Tibial nerve (tissue), 4 donors: ENCODE measurements around the gene CDK5R2. TPM values are rescaled to one million over a fixed set of nuclear protein-coding genes. Genes with fewer than 3 reads are reported as not detected.

Experiments
- DNase-seq, 2 donors: peaks; one replicate each; pipeline ENCODE4 v3.0.0-alpha.2; 2019; ENCODE audit warnings: low spot score in 2 of 2
- H3K27ac ChIP-seq, 4 donors: fragments of 200-600 bp; sonication (generic) in 3 of 4; one replicate each; pipeline ENCODE4 v1.5.1; 2017 to 2019; ENCODE audit warnings: mild to moderate bottlenecking in 1 of 4
- H3K27me3 ChIP-seq, 2 donors: fragments of 200-600 bp; sonication (generic) in 1 of 2; one replicate each; pipeline versions ENCODE4 v1.5.1 to v1.6.0; 2017 to 2019
- H3K36me3 ChIP-seq, 3 donors: fragments of 200-600 bp; sonication (generic); one replicate each; pipeline ENCODE4 v1.5.1; 2018 to 2019
- H3K4me1 ChIP-seq, 4 donors: fragments of 200-600 bp; sonication (generic) in 3 of 4; one replicate each; pipeline ENCODE4 v1.5.1; 2017 to 2019
- H3K4me3 ChIP-seq, 4 donors: fragments of 200-600 bp; sonication (generic) in 3 of 4; one replicate each; pipeline ENCODE4 v1.5.1; 2017 to 2019; ENCODE audit warnings: mild to moderate bottlenecking in 1 of 4, moderate library complexity in 1 of 4
- H3K9me3 ChIP-seq, 4 donors: fragments of 200-600 bp; sonication (generic) in 3 of 4; one replicate each; pipeline ENCODE4 v1.5.1; 2017 to 2019
- CTCF ChIP-seq, 5 experiments: fragments of 200-600 bp in 3 of 5; fragments of 450-650 bp in 2 of 5; sonication (generic) in 3 of 5; IDR thresholded peaks; one replicate each; pipeline ENCODE4 v1.5.1; 2016 to 2019; ENCODE audit warnings: antibody characterized with exemption in 5 of 5, mild to moderate bottlenecking in 3 of 5, moderate library complexity in 2 of 5
- EP300 ChIP-seq, 2 donors: sonication (generic); formaldehyde crosslinking; IDR thresholded peaks; one replicate each; pipeline ENCODE4 v1.6.1; 2017; ENCODE audit warnings: antibody characterized with exemption in 2 of 2, mild to moderate bottlenecking in 1 of 2
- POLR2A ChIP-seq, 2 donors: fragments of 450-650 bp; IDR thresholded peaks; one replicate each; pipeline ENCODE4 v1.6.1; 2017; ENCODE audit warnings: antibody characterized with exemption in 2 of 2, mild to moderate bottlenecking in 2 of 2, moderate library complexity in 2 of 2
- WGBS, 2 donors: methylation state at CpG; one replicate each; pipeline ENCODE4 v1.1.5; 2018; 5-methylcytosine and 5-hydroxymethylcytosine counted together
- small RNA-seq: library from RNA; depleted of rRNA; stranded (forward); fragments of <200 nt; gene quantifications from one replicate; pipeline ENCODE3, GENCODE V24; 2016
- total RNA-seq, 4 donors: library from RNA; depleted of rRNA; stranded (reverse); fragments of >200 nt; gene quantifications; one replicate each; pipeline ENCODE4 v1.1.0, GENCODE V29; 2016

The CDK5R2 gene
- total RNA-seq, 4 donors from 2014 or later, result not detected

- no peaks in the 10 kb centered on the region for H3K9me3 ChIP-seq
- TF ChIP-seq EP300 (IDR thresholded peaks at IDR 0.05), result no peak
- no peak for TF ChIP-seq POLR2A (IDR thresholded peaks at IDR 0.05)
- no peak for TF ChIP-seq CTCF (IDR thresholded peaks at IDR 0.05)
Measured at GRCh38 chr2:219003979-219004378, 44.5 kb downstream of the CDK5R2 start.

GRCh38 chr2:219009294-219009693, 49.8 kb downstream of the CDK5R2 start:
- no peaks in the 10 kb centered on the region for H3K9me3 ChIP-seq
- H3K27ac ChIP-seq, result no peak overlapping the region
- TF ChIP-seq CTCF (IDR thresholded peaks at IDR 0.05) (no peak), EP300 (IDR thresholded peaks at IDR 0.05) (no peak), POLR2A (IDR thresholded peaks at IDR 0.05) (no peak)
- no peak overlapping the region for H3K4me3 ChIP-seq
- 67 to 74% methylated on average over 2 of the region's 2 CpGs for WGBS, 2 donors
- no peaks in the 10 kb centered on the region for H3K4me1 ChIP-seq
- DNase-seq, result no peak
- H3K27me3 ChIP-seq, result peaks cover 0 to 36% of the 10 kb centered on the region in 2 donors
- H3K36me3 ChIP-seq, result no peaks in the 10 kb centered on the region

More at GRCh38 chr2:219003979-219004378, 44.5 kb downstream of the CDK5R2 start:
- WGBS, 2 donors, result 78 to 88% methylated on average over 3 of the region's 3 CpGs
- no peak for DNase-seq
- H3K36me3 ChIP-seq, result no peaks in the 10 kb centered on the region
- H3K4me1 ChIP-seq, result peaks cover 0 to 24% (median 17%) of the 10 kb centered on the region in 4 donors
- no peak overlapping the region for H3K27ac ChIP-seq
- no peak overlapping the region for H3K4me3 ChIP-seq
- peaks cover 0 to 83% of the 10 kb centered on the region in 2 donors for H3K27me3 ChIP-seq

GRCh38 chr2:219010162-219010756, 50.8 kb downstream of the CDK5R2 start:
- H3K27me3 ChIP-seq, result peaks cover 0 to 26% of the 10 kb centered on the region in 2 donors
- no peaks in the 10 kb centered on the region for H3K36me3 ChIP-seq
- no peak for TF ChIP-seq POLR2A (IDR thresholded peaks at IDR 0.05)
- TF ChIP-seq CTCF (IDR thresholded peaks at IDR 0.05), result peak in 1 of 5 experiments; percentile 12
- no peak for TF ChIP-seq EP300 (IDR thresholded peaks at IDR 0.05)
- H3K27ac ChIP-seq, result no peak overlapping the region
- no peaks in the 10 kb centered on the region for H3K4me1 ChIP-seq
- DNase-seq, result no peak
- 50 to 54% methylated on average over 6 of the region's 6 CpGs for WGBS, 2 donors
- H3K9me3 ChIP-seq, result no peaks in the 10 kb centered on the region
- H3K4me3 ChIP-seq, result no peak overlapping the region

- Histone ChIP-seq H3K4me3 (no peak overlapping the region), H3K4me1 (no peaks in the 10 kb centered on the region), H3K27ac (no peak overlapping the region), H3K27me3 (peaks cover 0 to 20% of the 10 kb centered on the region in 2 donors), H3K9me3 (no peaks in the 10 kb centered on the region), H3K36me3 (no peaks in the 10 kb centered on the region)
- no peak for DNase-seq
- 73 to 74% methylated on average over 5 of the region's 5 CpGs for WGBS, 2 donors
- TF ChIP-seq CTCF (IDR thresholded peaks at IDR 0.05) (no peak), POLR2A (IDR thresholded peaks at IDR 0.05) (no peak), EP300 (IDR thresholded peaks at IDR 0.05) (no peak)
Measured at GRCh38 chr2:219010873-219011272, 51.4 kb downstream of the CDK5R2 start.

Small RNAs within 50 kb of the gene (small RNA-seq; reads per million reads assigned to genes)
- gene MIR375 (5.7 reads per million, percentile 85 among the genes with 10 or more reads in this experiment), gene RNU6-642P (not detected)

Other genes starting within 250 kb of the CDK5R2 start
- 10 to 100 TPM; 15.3 to 49.6 (median 38.4) TPM for gene TTLL4, start 248.8 kb upstream of the CDK5R2 start, total RNA-seq
- 10 to 100 TPM; 57.6 to 92.4 (median 78.9) TPM for gene CYP27A1, start 177.5 kb upstream of the CDK5R2 start, total RNA-seq
- not detected for gene PRKAG3, start 127.9 kb upstream of the CDK5R2 start, total RNA-seq
- 10 to 100 TPM; 26.1 to 81.5 (median 48.2) TPM for gene WNT6, start 99.9 kb upstream of the CDK5R2 start, total RNA-seq
- gene WNT10A, start 78.8 kb upstream of the CDK5R2 start, total RNA-seq, result 1 to 10 TPM in 1 of 4 donors, under 1 TPM in 2, not detected in 1; 0.21 to 1.3 (median 0.39) TPM
- gene FEV, start 25.5 kb downstream of the CDK5R2 start, total RNA-seq, result not detected
- not detected for gene CRYBA2, start 33.8 kb downstream of the CDK5R2 start, total RNA-seq
- gene CFAP65, start 81.8 kb downstream of the CDK5R2 start, total RNA-seq, result not detected
- under 1 TPM in 1 of 4 donors, not detected in 3; 0.63 TPM for gene IHH, start 101.3 kb downstream of the CDK5R2 start, total RNA-seq
- gene NHEJ1, start 201.1 kb downstream of the CDK5R2 start, total RNA-seq, result 10 to 100 TPM; 12.9 to 27.4 (median 17.6) TPM
- gene SLC23A3, start 210.4 kb downstream of the CDK5R2 start, total RNA-seq, result under 1 TPM in 3 of 4 donors, not detected in 1; 0.21 to 0.98 (median 0.30) TPM
- gene CNPPD1, start 217.3 kb downstream of the CDK5R2 start, total RNA-seq, result 10 to 100 TPM; 38.8 to 51.3 (median 49.4) TPM
- gene RETREG2, start 218.6 kb downstream of the CDK5R2 start, total RNA-seq, result 10 to 100 TPM; 45.8 to 59.4 (median 54.3) TPM
- 10 to 100 TPM; 30.3 to 58.8 (median 50.5) TPM for gene ZFAND2B, start 247.1 kb downstream of the CDK5R2 start, total RNA-seq